HEK293 (cell line): ENCODE results near the gene TCF7L2.

ENCODE experiments used
- CTCF ChIA-PET: fragments of 350-600 bp; formaldehyde crosslinking; extraction: SDS; loops from one replicate; lab custom pipeline; 2021; ENCODE audit warnings: antibody characterized with exemption; lab: Yijun Ruan, JAX
- POLR2A ChIA-PET: fragments of 300-600 bp; formaldehyde crosslinking; extraction: SDS; loops from one replicate; lab custom pipeline; 2020; ENCODE audit warnings: antibody characterized with exemption, inconsistent platforms; lab: Yijun Ruan, JAX
- H3K27ac ChIP-seq: fragments of 200-500 bp; sonication (Bioruptor generic); 2 replicates; pipeline ENCODE4 v1.5.1; 2014; ENCODE audit warnings: low read depth, low read length, control low read depth, inconsistent platforms; ENCODE audit errors: extremely low read depth
- H3K36me3 ChIP-seq, 2 experiments: fragments of 200-500 bp in 1 of 2; sonication (Bioruptor generic) in 1 of 2; 1 replicate in 1 of 2; 2 replicates in 1 of 2; pipeline ENCODE4 v1.5.1; 2014 to 2017; ENCODE audit warnings: inconsistent platforms in 2 of 2, low read length in 2 of 2; ENCODE audit not compliant: control insufficient read depth in 2 of 2, insufficient read depth in 1 of 2
- H3K4me1 ChIP-seq: fragments of 200-500 bp; sonication (Bioruptor generic); 2 replicates; pipeline ENCODE4 v1.5.1; 2014; ENCODE audit warnings: mild to moderate bottlenecking, low read length, inconsistent platforms; ENCODE audit not compliant: control insufficient read depth, insufficient read depth
- H3K4me3 ChIP-seq: 2 replicates; pipeline ENCODE4 v1.5.1; 2011; ENCODE audit warnings: low read depth, mild to moderate bottlenecking, control low read depth, low read length, moderate library complexity
- H3K9me3 ChIP-seq: fragments of 200-500 bp; sonication (Bioruptor generic); 2 replicates; pipeline ENCODE4 v1.5.1; 2014; ENCODE audit warnings: low read depth, low read length, inconsistent platforms; ENCODE audit not compliant: control insufficient read depth, insufficient read depth
- GFI1B ChIP-seq: fragments of 450-650 bp; formaldehyde crosslinking; IDR thresholded peaks from 2 replicates; pipeline ENCODE4 v1.5.1; 2016; ENCODE audit warnings: missing biosample characterization, missing genetic modification characterization
- KLF1 ChIP-seq: fragments of 450-650 bp; formaldehyde crosslinking; IDR thresholded peaks from 2 replicates; pipeline ENCODE4 v1.5.1; 2016; ENCODE audit warnings: missing biosample characterization, missing genetic modification characterization
- MYNN ChIP-seq: fragments of 450-650 bp; formaldehyde crosslinking; IDR thresholded peaks from 2 replicates; pipeline ENCODE4 v1.5.1; 2016; ENCODE audit warnings: missing biosample characterization, missing genetic modification characterization, borderline replicate concordance
- PATZ1 ChIP-seq: fragments of 450-650 bp; formaldehyde crosslinking; IDR thresholded peaks from 2 replicates; pipeline ENCODE4 v1.5.1; 2016; ENCODE audit warnings: missing biosample characterization, missing genetic modification characterization
- PRDM1 ChIP-seq: fragments of 450-650 bp; formaldehyde crosslinking; IDR thresholded peaks from 2 replicates; pipeline ENCODE4; 2016; ENCODE audit warnings: missing biosample characterization, missing genetic modification characterization
- ZNF112 ChIP-seq: fragments of 450-650 bp; formaldehyde crosslinking; IDR thresholded peaks from 2 replicates; pipeline ENCODE4 v1.5.0; 2017; ENCODE audit warnings: missing biosample characterization, missing genetic modification characterization
- ZNF2 ChIP-seq: fragments of 450-650 bp; formaldehyde crosslinking; IDR thresholded peaks from 2 replicates; pipeline ENCODE4 v1.5.1; 2016; ENCODE audit warnings: missing biosample characterization, missing genetic modification characterization
- ZNF214 ChIP-seq: fragments of 450-650 bp; formaldehyde crosslinking; IDR thresholded peaks from 2 replicates; pipeline ENCODE4 v1.5.1; 2017; ENCODE audit warnings: missing biosample characterization, mild to moderate bottlenecking, missing genetic modification characterization, borderline replicate concordance
- ZNF366 ChIP-seq: fragments of 450-650 bp; formaldehyde crosslinking; conservative IDR thresholded peaks from 2 replicates; pipeline ENCODE4 v1.5.1; 2016; ENCODE audit warnings: missing biosample characterization, missing genetic modification characterization
- ZNF664 ChIP-seq: fragments of 450-650 bp; formaldehyde crosslinking; IDR thresholded peaks from 2 replicates; pipeline ENCODE4 v1.5.1; 2016; ENCODE audit warnings: missing biosample characterization, missing genetic modification characterization
- ZNF776 ChIP-seq: fragments of 450-650 bp; formaldehyde crosslinking; IDR thresholded peaks from 2 replicates; pipeline ENCODE4 v1.5.0; 2017; ENCODE audit warnings: missing biosample characterization, missing genetic modification characterization, borderline replicate concordance
- ZSCAN16 ChIP-seq: fragments of 450-650 bp; formaldehyde crosslinking; IDR thresholded peaks from 2 replicates; pipeline ENCODE4 v1.5.1; 2016; ENCODE audit warnings: missing biosample characterization, missing genetic modification characterization
- TF ChIP-seq, protein P1 (sequence below): fragments of 450-650 bp; formaldehyde crosslinking; IDR thresholded peaks from 2 replicates; pipeline ENCODE4 v1.5.1; 2016; ENCODE audit warnings: missing biosample characterization, missing genetic modification characterization, borderline replicate concordance
- TF ChIP-seq, protein P2 (sequence below): fragments of 450-650 bp; formaldehyde crosslinking; IDR thresholded peaks from 2 replicates; pipeline ENCODE4 v1.5.1; 2016; ENCODE audit warnings: missing biosample characterization, missing genetic modification characterization

The TCF7L2 gene

DNA sequence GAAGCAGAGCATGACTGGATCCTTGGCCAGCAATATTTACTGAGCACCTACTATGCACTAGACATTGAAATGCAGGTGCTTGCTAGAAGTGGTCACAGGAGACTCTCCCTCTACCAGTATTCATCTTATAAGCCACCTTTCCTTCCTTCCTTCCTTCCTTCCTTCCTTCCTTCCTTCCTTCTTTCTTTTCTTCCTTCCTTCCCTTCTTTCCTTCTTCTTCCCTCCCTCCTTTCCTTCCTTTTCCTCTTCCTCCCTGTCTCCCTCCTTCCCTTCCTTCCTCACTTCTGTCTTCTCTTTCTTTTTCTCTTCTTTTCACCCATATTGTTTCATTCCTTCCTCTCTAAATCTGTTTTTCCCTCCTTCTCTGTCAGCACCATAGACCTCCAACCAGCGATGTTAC, 47.3 kb upstream of the TCF7L2 start:
- ChIA-PET CTCF (no interaction called here), POLR2A (no interaction called here)
- no peak overlapping the region for H3K4me3 ChIP-seq
- 0 out of 2 replicates have a peak, but pooled peaks cover 6% of the 10 kb centered on the region for H3K4me1 ChIP-seq
- H3K9me3 ChIP-seq = no peaks in the 10 kb centered on the region
- H3K36me3 ChIP-seq = no peaks in the 10 kb centered on the region
- TF ChIP-seq ZNF366 (tag by site-specific recombination) (peak; percentile 92), PRDM1 (tag by site-specific recombination) (no peak), ZNF664 (peak; percentile 89), PATZ1 (tag by site-specific recombination) (no peak)
- TF ChIP-seq, all 188 proteins: peak for 2
- no peak overlapping the region for H3K27ac ChIP-seq

DNA sequence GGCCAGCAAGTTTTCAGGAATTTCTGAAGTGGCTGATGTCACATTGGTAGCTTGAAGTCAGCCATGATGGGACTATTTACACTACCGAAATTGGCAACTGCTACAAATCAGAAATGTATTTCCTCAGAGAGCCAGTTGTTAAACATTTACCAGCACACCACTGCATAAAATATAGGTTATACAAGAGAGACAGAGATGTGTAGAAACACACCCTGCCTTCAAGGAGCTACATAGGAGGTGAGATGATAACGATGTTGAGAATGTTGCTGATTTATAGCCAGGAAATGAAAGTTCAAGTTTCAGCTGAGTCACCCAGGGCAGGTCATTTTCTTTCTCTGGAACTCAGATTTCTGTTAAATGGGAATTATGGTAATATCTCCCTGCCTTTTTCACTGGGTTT, 46.0 kb upstream of the TCF7L2 start:
- ChIA-PET CTCF (no interaction called here), POLR2A (no interaction called here)
- Histone ChIP-seq H3K4me3 (no peak overlapping the region), H3K9me3 (no peaks in the 10 kb centered on the region), H3K27ac (no peak overlapping the region), H3K36me3 (no peaks in the 10 kb centered on the region), H3K4me1 (no peaks in the 10 kb centered on the region)
- TF ChIP-seq GFI1B (tag by site-specific recombination) = no peak
- peak; percentile 82 for TF ChIP-seq ZNF112

DNA sequence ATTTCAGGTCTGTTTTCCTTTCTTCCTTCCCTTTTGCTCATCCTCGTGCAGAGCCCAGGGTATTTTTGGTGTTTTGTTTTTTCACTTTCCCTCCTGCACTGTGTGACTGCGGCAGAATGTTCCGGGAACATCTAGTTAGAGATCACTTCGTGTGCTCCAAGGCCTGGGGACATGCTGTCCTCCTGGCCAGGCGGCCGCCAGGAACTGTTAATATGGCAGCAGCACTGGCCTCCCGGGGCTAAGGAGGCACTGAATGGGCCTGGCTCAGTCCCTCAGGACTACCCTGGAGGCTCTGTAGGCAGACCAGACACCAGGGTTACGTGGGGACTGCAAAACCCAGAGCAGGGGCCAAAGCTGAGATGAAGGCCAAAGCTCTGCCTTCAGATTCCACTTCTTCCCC, 43.1 kb upstream of the TCF7L2 start:
- POLR2A ChIA-PET = no interaction called here

More for the DNA sequence above, 43.1 kb upstream of the TCF7L2 start:
- Histone ChIP-seq H3K9me3 (no peaks in the 10 kb centered on the region), H3K36me3 (no peaks in the 10 kb centered on the region), H3K4me3 (no peak overlapping the region), H3K27ac (no peak overlapping the region), H3K4me1 (no peaks in the 10 kb centered on the region)
- CTCF ChIA-PET = no interaction called here
- TF ChIP-seq ZSCAN16 (tag by site-specific recombination) = no peak
- TF ChIP-seq MYNN = no peak
- TF ChIP-seq, protein P1, sequence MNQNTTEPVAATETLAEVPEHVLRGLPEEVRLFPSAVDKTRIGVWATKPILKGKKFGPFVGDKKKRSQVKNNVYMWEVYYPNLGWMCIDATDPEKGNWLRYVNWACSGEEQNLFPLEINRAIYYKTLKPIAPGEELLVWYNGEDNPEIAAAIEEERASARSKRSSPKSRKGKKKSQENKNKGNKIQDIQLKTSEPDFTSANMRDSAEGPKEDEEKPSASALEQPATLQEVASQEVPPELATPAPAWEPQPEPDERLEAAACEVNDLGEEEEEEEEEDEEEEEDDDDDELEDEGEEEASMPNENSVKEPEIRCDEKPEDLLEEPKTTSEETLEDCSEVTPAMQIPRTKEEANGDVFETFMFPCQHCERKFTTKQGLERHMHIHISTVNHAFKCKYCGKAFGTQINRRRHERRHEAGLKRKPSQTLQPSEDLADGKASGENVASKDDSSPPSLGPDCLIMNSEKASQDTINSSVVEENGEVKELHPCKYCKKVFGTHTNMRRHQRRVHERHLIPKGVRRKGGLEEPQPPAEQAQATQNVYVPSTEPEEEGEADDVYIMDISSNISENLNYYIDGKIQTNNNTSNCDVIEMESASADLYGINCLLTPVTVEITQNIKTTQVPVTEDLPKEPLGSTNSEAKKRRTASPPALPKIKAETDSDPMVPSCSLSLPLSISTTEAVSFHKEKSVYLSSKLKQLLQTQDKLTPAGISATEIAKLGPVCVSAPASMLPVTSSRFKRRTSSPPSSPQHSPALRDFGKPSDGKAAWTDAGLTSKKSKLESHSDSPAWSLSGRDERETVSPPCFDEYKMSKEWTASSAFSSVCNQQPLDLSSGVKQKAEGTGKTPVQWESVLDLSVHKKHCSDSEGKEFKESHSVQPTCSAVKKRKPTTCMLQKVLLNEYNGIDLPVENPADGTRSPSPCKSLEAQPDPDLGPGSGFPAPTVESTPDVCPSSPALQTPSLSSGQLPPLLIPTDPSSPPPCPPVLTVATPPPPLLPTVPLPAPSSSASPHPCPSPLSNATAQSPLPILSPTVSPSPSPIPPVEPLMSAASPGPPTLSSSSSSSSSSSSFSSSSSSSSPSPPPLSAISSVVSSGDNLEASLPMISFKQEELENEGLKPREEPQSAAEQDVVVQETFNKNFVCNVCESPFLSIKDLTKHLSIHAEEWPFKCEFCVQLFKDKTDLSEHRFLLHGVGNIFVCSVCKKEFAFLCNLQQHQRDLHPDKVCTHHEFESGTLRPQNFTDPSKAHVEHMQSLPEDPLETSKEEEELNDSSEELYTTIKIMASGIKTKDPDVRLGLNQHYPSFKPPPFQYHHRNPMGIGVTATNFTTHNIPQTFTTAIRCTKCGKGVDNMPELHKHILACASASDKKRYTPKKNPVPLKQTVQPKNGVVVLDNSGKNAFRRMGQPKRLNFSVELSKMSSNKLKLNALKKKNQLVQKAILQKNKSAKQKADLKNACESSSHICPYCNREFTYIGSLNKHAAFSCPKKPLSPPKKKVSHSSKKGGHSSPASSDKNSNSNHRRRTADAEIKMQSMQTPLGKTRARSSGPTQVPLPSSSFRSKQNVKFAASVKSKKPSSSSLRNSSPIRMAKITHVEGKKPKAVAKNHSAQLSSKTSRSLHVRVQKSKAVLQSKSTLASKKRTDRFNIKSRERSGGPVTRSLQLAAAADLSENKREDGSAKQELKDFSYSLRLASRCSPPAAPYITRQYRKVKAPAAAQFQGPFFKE (tag by site-specific recombination) = no peak
- TF ChIP-seq ZNF214 (tag by site-specific recombination) = no peak
- TF ChIP-seq ZNF776 (tag by site-specific recombination) = no peak
- TF ChIP-seq ZNF2 (tag by site-specific recombination) = no peak
- TF ChIP-seq KLF1 (tag by site-specific recombination) = no peak
- TF ChIP-seq, protein P2, sequence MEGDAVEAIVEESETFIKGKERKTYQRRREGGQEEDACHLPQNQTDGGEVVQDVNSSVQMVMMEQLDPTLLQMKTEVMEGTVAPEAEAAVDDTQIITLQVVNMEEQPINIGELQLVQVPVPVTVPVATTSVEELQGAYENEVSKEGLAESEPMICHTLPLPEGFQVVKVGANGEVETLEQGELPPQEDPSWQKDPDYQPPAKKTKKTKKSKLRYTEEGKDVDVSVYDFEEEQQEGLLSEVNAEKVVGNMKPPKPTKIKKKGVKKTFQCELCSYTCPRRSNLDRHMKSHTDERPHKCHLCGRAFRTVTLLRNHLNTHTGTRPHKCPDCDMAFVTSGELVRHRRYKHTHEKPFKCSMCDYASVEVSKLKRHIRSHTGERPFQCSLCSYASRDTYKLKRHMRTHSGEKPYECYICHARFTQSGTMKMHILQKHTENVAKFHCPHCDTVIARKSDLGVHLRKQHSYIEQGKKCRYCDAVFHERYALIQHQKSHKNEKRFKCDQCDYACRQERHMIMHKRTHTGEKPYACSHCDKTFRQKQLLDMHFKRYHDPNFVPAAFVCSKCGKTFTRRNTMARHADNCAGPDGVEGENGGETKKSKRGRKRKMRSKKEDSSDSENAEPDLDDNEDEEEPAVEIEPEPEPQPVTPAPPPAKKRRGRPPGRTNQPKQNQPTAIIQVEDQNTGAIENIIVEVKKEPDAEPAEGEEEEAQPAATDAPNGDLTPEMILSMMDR (tag by site-specific recombination) = no peak
